H9 (cell line): ENCODE measurements around the gene TRPC4AP. TPM values are rescaled to one million over a fixed set of nuclear protein-coding genes. Genes with fewer than 3 reads are reported as not detected.

Experiments used
- DNase-seq: peaks from one replicate; pipeline ENCODE4 v3.0.0-alpha.2; 2017
- H2AFZ ChIP-seq: one replicate; pipeline ENCODE4 v1.6.1; 2013; ENCODE audit warnings: mild to moderate bottlenecking, low read length, control low read depth, moderate library complexity
- H2AK5ac ChIP-seq: 2 replicates; pipeline ENCODE4 v1.6.1; 2013; ENCODE audit warnings: low read length, control low read depth, mixed read lengths; ENCODE audit not compliant: insufficient read length
- H2BK120ac ChIP-seq: one replicate; pipeline ENCODE4 v1.6.1; 2013; ENCODE audit warnings: low read depth, mild to moderate bottlenecking, low read length, control low read depth, inconsistent platforms; ENCODE audit not compliant: poor library complexity, severe bottlenecking
- H2BK12ac ChIP-seq: 2 replicates; pipeline ENCODE4 v1.6.1; 2013; ENCODE audit warnings: low read length, control low read depth, mixed read lengths, low read depth; ENCODE audit not compliant: insufficient read length
- H2BK15ac ChIP-seq: 2 replicates; pipeline ENCODE4 v1.6.1; 2013; ENCODE audit warnings: low read depth, low read length, control low read depth
- H2BK20ac ChIP-seq: one replicate; pipeline ENCODE4 v1.6.1; 2013; ENCODE audit warnings: low read depth, mild to moderate bottlenecking, low read length, control low read depth, inconsistent platforms; ENCODE audit not compliant: poor library complexity, severe bottlenecking
- H2BK5ac ChIP-seq: 2 replicates; pipeline ENCODE4 v1.6.1; 2013; ENCODE audit warnings: low read length, control low read depth, mixed read lengths; ENCODE audit not compliant: insufficient read length
- H3K14ac ChIP-seq: 2 replicates; pipeline ENCODE4 v1.6.1; 2013; ENCODE audit warnings: low read length, control low read depth; ENCODE audit not compliant: insufficient read depth
- H3K18ac ChIP-seq: 2 replicates; pipeline ENCODE4 v1.6.1; 2013; ENCODE audit warnings: low read depth, mild to moderate bottlenecking, mixed read lengths, low read length, control low read depth; ENCODE audit not compliant: insufficient read length
- H3K23ac ChIP-seq: 2 replicates; pipeline ENCODE4 v1.6.1; 2013; ENCODE audit warnings: low read length, control low read depth, mixed read lengths, low read depth; ENCODE audit not compliant: insufficient read length
- H3K23me2 ChIP-seq: 2 replicates; pipeline ENCODE4 v1.6.1; 2013; ENCODE audit warnings: low read depth, mild to moderate bottlenecking, mixed read lengths, low read length, control low read depth; ENCODE audit not compliant: insufficient read length, poor library complexity, severe bottlenecking
- H3K27ac ChIP-seq: 2 replicates; pipeline ENCODE4 v1.5.1; 2013; ENCODE audit warnings: low read length, control low read depth, mixed read lengths, low read depth; ENCODE audit not compliant: insufficient read length
- H3K27me3 ChIP-seq: 2 replicates; pipeline ENCODE4 v1.6.1; 2013; ENCODE audit warnings: low read length, control low read depth, inconsistent platforms; ENCODE audit not compliant: insufficient read depth
- H3K4ac ChIP-seq: 2 replicates; pipeline ENCODE4 v1.6.1; 2013; ENCODE audit warnings: low read depth, mild to moderate bottlenecking, control low read depth, inconsistent platforms, low read length, moderate library complexity
- H3K4me1 ChIP-seq: 2 replicates; pipeline ENCODE4 v1.6.1; 2013; ENCODE audit warnings: low read length, control low read depth, inconsistent platforms; ENCODE audit not compliant: insufficient read depth
- H3K4me2 ChIP-seq: 2 replicates; pipeline ENCODE4 v1.6.1; 2013; ENCODE audit warnings: low read length, control low read depth, mixed read lengths; ENCODE audit not compliant: insufficient read length, insufficient read depth
- H3K56ac ChIP-seq: 2 replicates; pipeline ENCODE4 v1.6.1; 2013; ENCODE audit warnings: low read depth, mild to moderate bottlenecking, mixed read lengths, low read length, control low read depth; ENCODE audit not compliant: insufficient read length
- H3K79me1 ChIP-seq: 2 replicates; pipeline ENCODE4 v1.6.1; 2013; ENCODE audit warnings: low read depth, mild to moderate bottlenecking, moderate library complexity, low read length, control low read depth, inconsistent platforms; ENCODE audit not compliant: insufficient read depth, poor library complexity, severe bottlenecking
- H3K79me2 ChIP-seq: 2 replicates; pipeline ENCODE4 v1.6.1; 2013; ENCODE audit warnings: low read length, control low read depth, inconsistent platforms; ENCODE audit not compliant: insufficient read depth
- H3K9ac ChIP-seq: 2 replicates; pipeline ENCODE4 v1.6.1; 2013; ENCODE audit warnings: low read length, control low read depth, mixed read lengths; ENCODE audit not compliant: insufficient read length; ENCODE audit errors: extremely low read depth
- H3K9me3 ChIP-seq: one replicate; pipeline ENCODE4 v1.6.1; 2013; ENCODE audit warnings: low read depth, low read length, inconsistent platforms; ENCODE audit not compliant: control insufficient read depth
- H3T11ph ChIP-seq: one replicate; pipeline ENCODE4 v1.6.1; 2013; ENCODE audit warnings: mild to moderate bottlenecking, low read length, control low read depth, inconsistent platforms
- H4K20me1 ChIP-seq: one replicate; pipeline ENCODE4 v1.6.1; 2013; ENCODE audit not compliant: control insufficient read depth, insufficient read length, insufficient read depth
- H4K5ac ChIP-seq: 2 replicates; pipeline ENCODE4 v1.6.1; 2013; ENCODE audit warnings: low read depth, mild to moderate bottlenecking, mixed read lengths, low read length, control low read depth; ENCODE audit not compliant: insufficient read length
- H4K8ac ChIP-seq: replicated peaks from 2 replicates; pipeline ENCODE4 v1.6.1; 2013; ENCODE audit warnings: low read length, control low read depth, mixed read lengths, low read depth; ENCODE audit not compliant: insufficient read length
- H4K91ac ChIP-seq: 2 replicates; pipeline ENCODE4 v1.6.1; 2013; ENCODE audit warnings: low read depth, mild to moderate bottlenecking, moderate library complexity, mixed read lengths, low read length, control low read depth; ENCODE audit not compliant: insufficient read length
- H3K27ac Mint-ChIP-seq, 3 experiments: 2 replicates in 2 of 3; 3 replicates in 1 of 3; pipeline ENCODE4 v1.8.0; 2020 to 2021; ENCODE audit warnings: mixed read lengths in 3 of 3, mild to moderate bottlenecking in 1 of 3, moderate library complexity in 1 of 3
- H3K27me3 Mint-ChIP-seq: 2 replicates; pipeline ENCODE4 v1.8.0; 2021; ENCODE audit warnings: low read depth, mild to moderate bottlenecking, moderate library complexity, mixed read lengths
- H3K36me3 Mint-ChIP-seq, 3 experiments: 2 replicates in 2 of 3; 3 replicates in 1 of 3; pipeline ENCODE4 v1.8.0; 2020 to 2021; ENCODE audit warnings: low read depth in 3 of 3, mixed read lengths in 3 of 3; ENCODE audit not compliant: insufficient read depth in 1 of 3
- H3K4me1 Mint-ChIP-seq, 2 experiments: 2 replicates each; pipeline ENCODE4 v1.8.0; 2020; ENCODE audit warnings: mixed read lengths in 2 of 2
- H3K4me3 Mint-ChIP-seq, 2 experiments: 2 replicates in 1 of 2; 3 replicates in 1 of 2; pipeline ENCODE4 v1.8.0; 2020 to 2021; ENCODE audit warnings: mild to moderate bottlenecking in 2 of 2, mixed read lengths in 2 of 2, moderate library complexity in 1 of 2
- H3K9me3 Mint-ChIP-seq, 2 experiments: 2 replicates in 1 of 2; 3 replicates in 1 of 2; pipeline ENCODE4 v1.8.0; 2020; ENCODE audit warnings: mild to moderate bottlenecking in 2 of 2, mixed read lengths in 2 of 2, moderate library complexity in 1 of 2
- WGBS: extraction: QIAGEN DNeasy Blood & Tissue Kit; methylation state at CpG from one replicate; pipeline ENCODE4 v1.1.7; 2013; ENCODE audit warnings: missing lambda C conversion rate, low lambda C conversion rate, mixed read lengths; ENCODE audit not compliant: insufficient read length; ENCODE audit errors: extremely low coverage; 5-methylcytosine and 5-hydroxymethylcytosine counted together
- total RNA-seq: library from RNA; stranded (reverse); gene quantifications from 2 replicates; pipeline ENCODE4 v1.2.1, GENCODE V29; 2021
- TF ChIP-seq, protein P1 (sequence below): fragments of 200-600 bp; sonication (generic); conservative IDR thresholded peaks from 3 replicates; pipeline ENCODE4 v1.8.0; 2021; ENCODE audit warnings: antibody characterized with exemption, mild to moderate bottlenecking

Gene TRPC4AP
- total RNA-seq, 1 experiment from 2014 or later = 93.9 TPM

DNA sequence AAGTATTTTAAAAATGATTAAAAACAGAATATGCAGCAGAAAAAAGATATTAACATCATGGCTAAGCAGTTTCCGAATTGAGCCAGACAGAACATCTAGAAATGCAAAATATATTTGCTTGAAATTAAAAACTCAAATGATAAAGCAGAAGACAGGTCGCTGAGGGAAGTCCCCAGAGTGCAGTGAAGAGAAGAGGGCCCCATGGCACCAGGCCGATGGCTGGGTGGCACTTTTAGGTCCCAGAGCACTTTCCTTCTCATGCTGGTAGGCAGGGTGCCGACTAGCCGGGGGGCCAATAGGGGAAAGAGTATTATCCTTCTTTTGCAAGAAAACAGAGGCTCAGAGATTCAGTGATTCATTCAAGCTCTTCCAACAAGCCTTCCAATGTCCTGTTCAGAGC, 78.1 kb downstream of the TRPC4AP start:
- Histone ChIP-seq H4K8ac (no peak overlapping the region), H3K18ac (no peak overlapping the region), H2AK5ac (no peak overlapping the region), H3K4ac (no peak overlapping the region), H3K27ac (no peak overlapping the region), H3T11ph (no peak overlapping the region), H4K5ac (no peak overlapping the region), H3K27me3 (no peaks in the 10 kb centered on the region), H3K23ac (no peak overlapping the region), H3K79me1 (no peaks in the 10 kb centered on the region), H2BK20ac (no peak overlapping the region), H3K14ac (no peak overlapping the region), H3K4me1 (no peaks in the 10 kb centered on the region), H2BK15ac (no peak overlapping the region), H2BK120ac (no peak overlapping the region), H2BK5ac (no peak overlapping the region), H3K79me2 (no peaks in the 10 kb centered on the region), H3K9ac (no peak overlapping the region), H3K4me2 (no peak overlapping the region), H3K9me3 (no peaks in the 10 kb centered on the region), H4K91ac (no peak overlapping the region), H2AFZ (no peak overlapping the region), H3K23me2 (no peaks in the 10 kb centered on the region), H4K20me1 (no peaks in the 10 kb centered on the region), H3K56ac (no peak overlapping the region), H2BK12ac (no peak overlapping the region)
- H3K9me3 Mint-ChIP-seq = no peaks in the 10 kb centered on the region
- H3K27me3 Mint-ChIP-seq = no peaks in the 10 kb centered on the region
- WGBS = no CpG with 5 or more reads among the region's 5 CpGs
- H3K36me3 Mint-ChIP-seq = peaks cover 31 to 80% (median 70%) of the 10 kb centered on the region in 3 experiments; a peak in 6 of 7 replicates
- DNase-seq = peak; percentile 10
- H3K4me1 Mint-ChIP-seq = peaks cover 0 to 4% of the 10 kb centered on the region in 2 experiments; a peak in 1 of 4 replicates
- no peak overlapping the region for H3K4me3 Mint-ChIP-seq
- TF ChIP-seq, protein P1, sequence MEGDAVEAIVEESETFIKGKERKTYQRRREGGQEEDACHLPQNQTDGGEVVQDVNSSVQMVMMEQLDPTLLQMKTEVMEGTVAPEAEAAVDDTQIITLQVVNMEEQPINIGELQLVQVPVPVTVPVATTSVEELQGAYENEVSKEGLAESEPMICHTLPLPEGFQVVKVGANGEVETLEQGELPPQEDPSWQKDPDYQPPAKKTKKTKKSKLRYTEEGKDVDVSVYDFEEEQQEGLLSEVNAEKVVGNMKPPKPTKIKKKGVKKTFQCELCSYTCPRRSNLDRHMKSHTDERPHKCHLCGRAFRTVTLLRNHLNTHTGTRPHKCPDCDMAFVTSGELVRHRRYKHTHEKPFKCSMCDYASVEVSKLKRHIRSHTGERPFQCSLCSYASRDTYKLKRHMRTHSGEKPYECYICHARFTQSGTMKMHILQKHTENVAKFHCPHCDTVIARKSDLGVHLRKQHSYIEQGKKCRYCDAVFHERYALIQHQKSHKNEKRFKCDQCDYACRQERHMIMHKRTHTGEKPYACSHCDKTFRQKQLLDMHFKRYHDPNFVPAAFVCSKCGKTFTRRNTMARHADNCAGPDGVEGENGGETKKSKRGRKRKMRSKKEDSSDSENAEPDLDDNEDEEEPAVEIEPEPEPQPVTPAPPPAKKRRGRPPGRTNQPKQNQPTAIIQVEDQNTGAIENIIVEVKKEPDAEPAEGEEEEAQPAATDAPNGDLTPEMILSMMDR = no peak
- peak overlapping the region in 1 of 3 experiments; percentile 56; a peak in 1 of 7 replicates for H3K27ac Mint-ChIP-seq
